Mesodermal cell (in vitro differentiated cells): ENCODE results near the gene RHCG.

Experiments used
- H3K27ac ChIP-seq: 2 replicates; pipeline ENCODE4 v1.7.0; 2013; ENCODE audit warnings: mild to moderate bottlenecking, low read depth, low read length, moderate library complexity; ENCODE audit not compliant: severe bottlenecking
- H3K36me3 ChIP-seq: 2 replicates; pipeline ENCODE4 v1.7.1; 2013; ENCODE audit warnings: mild to moderate bottlenecking, low read length, moderate library complexity; ENCODE audit not compliant: control insufficient read depth, insufficient read depth
- H3K4me1 ChIP-seq: one replicate; pipeline ENCODE4 v1.7.1; 2013; ENCODE audit warnings: mild to moderate bottlenecking, low read length; ENCODE audit not compliant: insufficient read depth, control insufficient read depth, poor library complexity, severe bottlenecking
- H3K4me3 ChIP-seq: 2 replicates; pipeline ENCODE4 v1.7.0; 2013; ENCODE audit warnings: low read length, control low read depth, mild to moderate bottlenecking; ENCODE audit not compliant: insufficient read depth, poor library complexity, severe bottlenecking; ENCODE audit errors: extremely low read depth
- H3K9me3 ChIP-seq: 2 replicates; pipeline ENCODE4 v1.7.1; 2013; ENCODE audit warnings: mild to moderate bottlenecking, low read length, moderate library complexity; ENCODE audit not compliant: control insufficient read depth
- WGBS, 2 experiments: methylation state at CpG; one replicate each; pipeline ENCODE4 v1.1.5; 2013; ENCODE audit warnings: missing lambda C conversion rate in 2 of 2; ENCODE audit not compliant: insufficient coverage in 2 of 2; 5-methylcytosine and 5-hydroxymethylcytosine counted together

RHCG gene

DNA sequence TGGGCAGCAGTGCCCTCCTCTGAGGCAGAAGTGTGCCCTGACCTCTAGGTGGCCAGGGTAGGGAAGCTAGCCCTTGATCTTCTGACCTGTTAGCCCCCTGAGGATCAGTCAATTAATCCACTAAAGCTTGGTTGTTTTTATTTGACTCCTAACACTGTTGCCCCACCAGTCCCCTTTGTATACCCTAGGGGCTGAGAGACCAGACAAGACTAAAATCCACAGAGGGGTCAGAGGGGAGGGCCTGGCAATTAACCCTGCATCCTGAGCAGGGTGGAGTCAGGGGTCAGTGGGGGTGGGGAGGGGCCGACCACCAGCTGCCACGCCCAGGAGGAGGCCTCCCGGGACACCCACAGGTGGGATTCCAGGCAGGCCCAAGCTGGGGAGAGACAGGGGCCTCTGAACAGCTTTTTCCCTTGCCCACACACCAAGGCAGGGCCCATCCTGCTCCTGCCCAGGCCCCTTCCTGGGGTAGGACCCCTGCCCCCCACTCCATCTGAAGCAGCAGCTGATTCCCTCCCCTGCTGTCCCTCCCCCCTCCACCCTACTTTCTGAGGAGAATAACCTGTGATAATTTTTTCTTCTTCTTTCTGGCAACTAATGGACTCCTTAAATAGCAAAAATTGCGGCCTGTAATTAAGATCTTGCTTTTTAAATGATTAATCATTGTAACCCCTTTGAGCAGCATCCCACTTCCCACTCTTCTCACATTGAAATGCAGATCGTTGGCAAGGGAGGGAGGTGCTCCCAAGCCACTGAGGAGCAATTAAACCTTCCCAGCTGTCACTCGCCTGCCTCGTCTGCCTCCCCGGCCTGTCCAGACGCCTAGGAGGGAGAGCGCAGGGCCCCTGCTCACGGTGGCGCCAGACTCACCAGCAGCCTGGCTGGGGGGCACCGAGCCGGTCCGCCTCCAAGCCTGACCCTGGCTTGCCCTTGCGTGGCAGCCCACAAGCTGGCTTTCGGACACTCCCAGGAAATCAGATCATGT, 51.9 kb downstream of the RHCG start:
- Histone ChIP-seq H3K4me1 (peaks cover 9% of the 10 kb centered on the region), H3K36me3 (no peaks in the 10 kb centered on the region), H3K9me3 (no peaks in the 10 kb centered on the region), H3K27ac (no peak overlapping the region), H3K4me3 (no peak overlapping the region)
- 22% methylated on average over 14 to 15 of the region's 17 CpGs for WGBS, 2 experiments

DNA sequence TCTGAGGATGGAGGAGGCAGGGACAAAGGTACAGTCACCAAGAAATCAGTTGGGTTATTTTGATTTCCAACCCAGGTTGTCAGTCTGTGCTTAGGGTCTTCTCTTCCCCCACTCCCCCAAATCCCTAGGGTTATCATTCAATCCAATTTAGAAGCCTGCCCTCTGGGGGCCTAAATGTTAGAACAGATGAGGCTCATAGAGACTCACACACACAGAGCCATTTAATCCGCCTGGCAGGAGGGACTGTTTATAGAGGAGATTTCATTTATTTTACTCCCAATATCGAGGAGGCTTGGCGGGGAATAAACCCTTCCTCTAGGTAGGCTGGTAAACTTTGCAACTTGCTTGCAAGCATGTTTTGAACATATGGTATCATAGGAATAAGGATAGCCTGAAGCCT, 52.8 kb downstream of the RHCG start:
- Histone ChIP-seq H3K9me3 (no peaks in the 10 kb centered on the region), H3K4me1 (peaks cover 9% of the 10 kb centered on the region), H3K36me3 (no peaks in the 10 kb centered on the region), H3K27ac (no peak overlapping the region), H3K4me3 (no peak overlapping the region)
- WGBS, 2 experiments: no CpG with 5 or more reads among the region's 3 CpGs

DNA sequence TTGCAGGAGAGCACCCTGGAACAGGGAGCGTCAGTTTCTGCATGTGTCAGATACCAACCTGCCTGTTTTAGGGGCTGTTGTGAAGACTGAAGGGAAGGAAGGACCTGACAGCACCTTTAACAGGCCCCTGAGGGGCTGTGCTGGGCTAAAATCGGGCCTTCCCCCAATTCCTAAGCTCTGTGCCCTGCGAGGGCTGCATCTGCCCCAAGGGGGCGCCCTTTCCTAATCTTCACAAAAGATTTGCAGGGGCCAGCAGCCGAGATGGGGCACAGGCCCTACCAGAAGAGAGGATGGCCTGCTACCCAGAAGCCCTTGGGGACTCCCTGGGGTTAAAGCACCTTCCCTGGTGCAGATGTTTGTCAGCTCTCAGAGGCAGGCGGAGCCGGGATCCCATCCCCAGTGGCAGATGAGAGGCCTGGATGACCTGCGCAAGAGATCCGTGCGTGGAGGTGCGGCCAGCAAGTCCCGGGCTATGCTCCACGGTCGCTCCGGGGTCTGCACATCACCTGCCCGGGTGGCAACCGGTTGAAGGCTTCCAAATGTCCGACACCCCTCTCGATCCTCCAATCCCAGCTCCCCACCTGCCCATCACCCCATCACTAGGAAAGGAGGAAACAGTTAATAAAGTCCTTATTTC, 53.6 kb downstream of the RHCG start:
- WGBS, 2 experiments: 52 to 64% methylated on average over 11 to 19 of the region's 19 CpGs
- H3K4me3 ChIP-seq: no peak overlapping the region

DNA sequence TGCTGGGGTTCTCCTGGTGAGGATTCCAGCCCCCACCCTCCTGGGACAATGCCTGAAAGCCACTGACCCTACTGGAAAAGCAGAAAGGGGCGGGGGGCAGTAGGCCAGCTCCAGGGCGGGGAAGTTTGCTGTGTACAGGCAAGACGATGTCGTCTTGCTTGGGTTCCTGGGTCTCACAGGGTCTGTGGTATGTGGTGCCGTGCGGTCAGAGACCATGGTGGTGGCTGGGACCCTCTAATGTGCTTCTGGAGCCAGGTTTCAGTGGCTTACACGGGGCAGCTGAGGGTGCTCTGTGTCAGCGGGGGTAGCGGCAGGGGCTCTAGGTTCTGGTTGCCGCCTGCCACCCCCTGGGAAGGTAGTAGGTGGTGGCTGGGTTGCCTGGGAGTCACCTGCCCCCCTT, 54.2 kb downstream of the RHCG start:
- peaks cover 9% of the 10 kb centered on the region for H3K4me1 ChIP-seq
- H3K4me3 ChIP-seq: no peak overlapping the region
- 86 to 93% methylated on average over 6 to 8 of the region's 10 CpGs for WGBS, 2 experiments
- H3K36me3 ChIP-seq: no peaks in the 10 kb centered on the region
- H3K27ac ChIP-seq: no peak overlapping the region
- no peaks in the 10 kb centered on the region for H3K9me3 ChIP-seq

More for the DNA sequence above, 53.6 kb downstream of the RHCG start:
- no peaks in the 10 kb centered on the region for H3K9me3 ChIP-seq
- H3K4me1 ChIP-seq: peaks cover 9% of the 10 kb centered on the region
- H3K27ac ChIP-seq: no peak overlapping the region
- H3K36me3 ChIP-seq: no peaks in the 10 kb centered on the region

GRCh38 chr15:89441295-89441812, 55.0 kb downstream of the RHCG start:
- no peak overlapping the region for H3K4me3 ChIP-seq
- 61% methylated on average over 2 of the region's 3 CpGs; no CpG with 5 or more reads in 1 of the 2 experiments for WGBS, 2 experiments
- no peaks in the 10 kb centered on the region for H3K9me3 ChIP-seq

GRCh38 chr15:89439764-89440163, 56.6 kb downstream of the RHCG start:
- H3K4me1 ChIP-seq: peaks cover 10% of the 10 kb centered on the region
- 87% methylated on average over 8 of the region's 9 CpGs for WGBS, 2 experiments
- no peak overlapping the region for H3K4me3 ChIP-seq
- no peak overlapping the region for H3K27ac ChIP-seq
- H3K9me3 ChIP-seq: no peaks in the 10 kb centered on the region
- no peaks in the 10 kb centered on the region for H3K36me3 ChIP-seq

More at GRCh38 chr15:89441295-89441812, 55.0 kb downstream of the RHCG start:
- H3K4me1 ChIP-seq: peaks cover 13% of the 10 kb centered on the region
- no peaks in the 10 kb centered on the region for H3K36me3 ChIP-seq
- no peak overlapping the region for H3K27ac ChIP-seq

GRCh38 chr15:89436560-89437311, 59.6 kb downstream of the RHCG start:
- Histone ChIP-seq H3K4me3 (no peak overlapping the region), H3K4me1 (peaks cover 4% of the 10 kb centered on the region), H3K27ac (no peak overlapping the region), H3K9me3 (no peaks in the 10 kb centered on the region), H3K36me3 (no peaks in the 10 kb centered on the region)
- WGBS, 2 experiments: 60 to 67% methylated on average over 7 of the region's 7 CpGs

DNA sequence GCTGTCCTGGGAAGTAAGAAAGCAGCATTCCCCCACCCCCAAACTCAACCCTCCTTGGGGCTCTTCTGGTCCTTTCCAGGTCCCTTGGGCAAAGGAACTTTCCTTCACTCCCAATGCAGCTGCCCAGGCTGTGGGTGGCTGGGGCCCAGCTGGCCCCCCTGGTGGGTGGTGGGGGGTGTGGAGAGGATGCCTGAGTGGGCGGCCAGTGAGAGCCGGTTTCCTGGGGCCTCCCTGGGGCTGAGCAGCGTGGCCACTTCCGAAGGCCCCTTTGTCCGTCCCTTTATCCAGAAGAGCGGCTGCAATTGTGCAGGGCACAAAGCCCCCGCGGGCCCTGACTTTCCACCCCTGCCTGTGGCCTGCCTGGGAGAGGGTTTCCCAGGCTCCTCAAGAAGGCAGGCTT, 61.0 kb downstream of the RHCG start:
- no peak overlapping the region for H3K4me3 ChIP-seq
- H3K9me3 ChIP-seq: no peaks in the 10 kb centered on the region
- WGBS, 2 experiments: 84 to 88% methylated on average over 6 to 8 of the region's 8 CpGs

DNA sequence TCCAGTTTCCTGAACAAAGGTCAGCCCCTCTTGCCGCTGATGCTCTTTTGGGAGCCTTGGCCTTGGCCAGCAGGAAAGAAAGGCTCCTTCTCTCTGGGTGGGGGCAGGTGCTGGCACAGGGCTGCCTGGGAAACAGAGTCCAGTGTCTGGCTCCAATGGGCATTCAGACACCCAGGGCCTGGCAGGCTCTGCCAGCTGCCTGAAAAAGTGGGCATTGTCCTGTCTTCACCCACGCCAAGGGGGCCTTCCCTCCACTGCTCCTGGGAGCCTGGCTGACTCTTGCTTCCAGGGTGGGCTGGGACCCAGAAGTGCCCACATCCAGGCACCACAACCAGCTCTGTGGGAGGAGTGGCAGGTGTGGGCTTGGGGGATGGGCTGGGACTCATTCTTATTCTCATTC, 62.7 kb downstream of the RHCG start:
- H3K4me1 ChIP-seq: peaks cover 4% of the 10 kb centered on the region
- WGBS, 2 experiments: 67 to 75% methylated on average over 1 to 2 of the region's 2 CpGs
- no peaks in the 10 kb centered on the region for H3K36me3 ChIP-seq
- no peaks in the 10 kb centered on the region for H3K9me3 ChIP-seq
- H3K27ac ChIP-seq: no peak overlapping the region
- H3K4me3 ChIP-seq: no peak overlapping the region

More for the DNA sequence above, 61.0 kb downstream of the RHCG start:
- Histone ChIP-seq H3K27ac (no peak overlapping the region), H3K36me3 (no peaks in the 10 kb centered on the region), H3K4me1 (peaks cover 4% of the 10 kb centered on the region)
